Muscle of leg (tissue), 11 donors: Measurements from ENCODE around the gene RNLS. TPM values are rescaled to one million over a fixed set of nuclear protein-coding genes. Genes with fewer than 3 reads are reported as not detected.
A peak's percentile ranks its signal among the peaks of the same experiment; 100 is the strongest.

Experiments used
- DNase-seq: peaks from one replicate; pipeline ENCODE4 v3.0.0; 2013
- H3K27ac ChIP-seq: one replicate; pipeline ENCODE4 v1.5.1; 2013; ENCODE audit warnings: mild to moderate bottlenecking, low read length, control low read depth
- H3K27me3 ChIP-seq: one replicate; pipeline ENCODE4 v1.6.1; 2013; ENCODE audit warnings: low read length; ENCODE audit not compliant: control insufficient read depth, insufficient read depth
- H3K36me3 ChIP-seq: one replicate; pipeline ENCODE4 v1.6.1; 2013; ENCODE audit warnings: low read length; ENCODE audit not compliant: control insufficient read depth, insufficient read depth
- H3K4me1 ChIP-seq: one replicate; pipeline ENCODE4 v1.6.1; 2013; ENCODE audit warnings: low read length; ENCODE audit not compliant: control insufficient read depth, insufficient read depth
- H3K4me3 ChIP-seq: one replicate; pipeline ENCODE4 v1.5.1; 2013; ENCODE audit warnings: low read length, control low read depth
- H3K9me3 ChIP-seq: replicated peaks from 2 replicates; pipeline ENCODE4 v1.6.1; 2013; ENCODE audit warnings: low read depth, low read length; ENCODE audit not compliant: control insufficient read depth
- WGBS: methylation state at CpG from one replicate; pipeline ENCODE4 v1.1.5; 2013; ENCODE audit warnings: missing lambda C conversion rate; ENCODE audit not compliant: insufficient coverage; 5-methylcytosine and 5-hydroxymethylcytosine counted together
- polyA plus RNA-seq, 8 donors: library from polyadenylated mRNA; unstranded; fragments of 120-200 nt; gene quantifications; one replicate each; pipeline versions ENCODE4 v1.2.1 to v1.2.3, GENCODE V29; 2013; ENCODE audit warnings: inconsistent platforms in 1 of 8, low replicate concordance in 1 of 8; ENCODE audit not compliant: insufficient read length in 8 of 8, insufficient read depth in 1 of 8
- total RNA-seq: library from RNA; stranded (reverse); fragments of 120-200 nt; gene quantifications from one replicate; pipeline ENCODE4 v1.2.4, GENCODE V29; 2013

The RNLS gene
- total and polyA plus RNA-seq, 9 donors: 2.0 to 4.5 (median 3.5) TPM

DNA sequence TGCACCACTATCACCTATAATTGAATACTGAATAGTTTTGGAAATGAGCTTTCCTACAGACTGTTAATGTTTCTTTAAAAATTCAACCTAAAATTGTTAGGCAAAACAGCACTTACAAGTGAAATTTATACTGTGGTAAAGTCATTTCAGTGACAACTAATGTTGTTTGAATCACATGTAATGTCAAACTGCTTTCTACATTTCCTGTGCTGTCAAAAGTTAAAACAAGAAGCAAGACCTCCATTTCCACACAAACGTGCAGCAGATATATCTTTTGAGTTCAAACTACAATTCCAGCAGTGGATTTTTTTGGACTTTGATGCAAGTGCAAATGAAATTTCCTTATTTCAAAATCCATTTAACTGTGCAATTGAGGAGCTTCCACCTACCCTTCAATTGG, 199.8 kb downstream of the RNLS start:
- WGBS: no CpG with 5 or more reads among the region's 1 CpG
- Histone ChIP-seq H3K4me1 (peaks cover 6% of the 10 kb centered on the region), H3K4me3 (no peak overlapping the region), H3K36me3 (no peaks in the 10 kb centered on the region), H3K27me3 (no peaks in the 10 kb centered on the region), H3K27ac (no peak overlapping the region), H3K9me3 (no peaks in the 10 kb centered on the region)
- DNase-seq: no peak

DNA sequence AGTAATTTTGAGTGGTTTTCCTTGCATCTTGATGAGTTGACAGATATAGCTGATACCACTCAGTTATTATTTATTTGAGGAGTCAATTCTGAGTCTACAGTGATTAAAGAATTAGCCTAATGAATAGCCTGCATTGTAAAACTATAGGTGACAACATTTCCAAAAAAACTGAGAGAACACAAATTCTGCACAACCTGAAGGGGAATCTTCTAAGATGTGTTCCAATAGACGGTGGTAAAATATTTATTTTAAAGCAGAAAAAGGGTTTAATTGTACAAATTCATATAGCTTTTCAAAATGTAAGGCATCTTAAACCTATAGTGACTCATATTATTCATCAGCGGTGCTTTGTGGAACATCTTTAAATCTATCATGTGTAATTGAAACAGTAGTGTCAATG, 200.4 kb downstream of the RNLS start:
- DNase-seq: no peak
- Histone ChIP-seq H3K36me3 (no peaks in the 10 kb centered on the region), H3K9me3 (no peaks in the 10 kb centered on the region), H3K27me3 (no peaks in the 10 kb centered on the region), H3K4me3 (no peak overlapping the region), H3K27ac (no peak overlapping the region), H3K4me1 (peaks cover 5% of the 10 kb centered on the region)
- WGBS: no CpG with 5 or more reads among the region's 2 CpGs

DNA sequence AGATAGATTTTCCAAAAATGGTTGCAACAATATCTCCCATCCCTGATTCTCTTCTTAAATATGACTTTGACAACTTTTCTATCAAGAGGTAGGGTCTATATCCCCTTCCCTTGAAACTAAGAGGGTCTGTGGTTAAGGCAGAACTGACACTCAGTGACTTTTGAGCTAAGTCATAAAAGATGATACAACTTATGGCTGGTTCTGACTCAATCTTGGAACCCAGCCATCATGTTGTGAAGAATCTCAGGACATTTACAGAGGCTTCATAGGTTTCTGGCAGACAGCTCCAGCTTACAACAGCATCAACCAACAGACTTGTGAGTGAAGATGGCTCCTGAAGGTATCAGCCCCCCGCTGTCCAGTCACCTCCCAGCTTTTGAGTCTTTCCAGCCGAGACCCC, 203.5 kb downstream of the RNLS start:
- Histone ChIP-seq H3K4me1 (no peaks in the 10 kb centered on the region), H3K36me3 (no peaks in the 10 kb centered on the region), H3K9me3 (no peaks in the 10 kb centered on the region), H3K27ac (no peak overlapping the region), H3K27me3 (no peaks in the 10 kb centered on the region), H3K4me3 (no peak overlapping the region)
- WGBS: no CpG with 5 or more reads among the region's 2 CpGs
- peak; percentile 13 for DNase-seq

DNA sequence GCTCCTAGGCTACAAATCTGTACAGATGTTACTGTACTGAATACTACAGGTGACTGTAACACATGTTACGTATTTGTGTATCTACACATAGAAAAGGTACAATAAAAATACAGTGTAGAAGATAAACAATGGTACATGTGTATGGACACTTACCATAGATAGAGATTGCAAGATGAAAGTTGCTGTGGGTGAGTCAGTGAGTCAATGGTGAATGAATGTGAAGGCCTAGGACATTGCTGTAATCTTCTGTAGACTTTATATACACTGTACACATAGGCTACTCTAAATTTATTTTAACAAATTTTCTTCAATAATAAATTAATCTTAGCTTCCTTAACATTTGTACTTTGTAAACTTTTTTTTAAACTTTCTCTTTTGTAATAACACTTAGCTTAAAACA, 205.6 kb downstream of the RNLS start:
- no peaks in the 10 kb centered on the region for H3K27me3 ChIP-seq

DNA sequence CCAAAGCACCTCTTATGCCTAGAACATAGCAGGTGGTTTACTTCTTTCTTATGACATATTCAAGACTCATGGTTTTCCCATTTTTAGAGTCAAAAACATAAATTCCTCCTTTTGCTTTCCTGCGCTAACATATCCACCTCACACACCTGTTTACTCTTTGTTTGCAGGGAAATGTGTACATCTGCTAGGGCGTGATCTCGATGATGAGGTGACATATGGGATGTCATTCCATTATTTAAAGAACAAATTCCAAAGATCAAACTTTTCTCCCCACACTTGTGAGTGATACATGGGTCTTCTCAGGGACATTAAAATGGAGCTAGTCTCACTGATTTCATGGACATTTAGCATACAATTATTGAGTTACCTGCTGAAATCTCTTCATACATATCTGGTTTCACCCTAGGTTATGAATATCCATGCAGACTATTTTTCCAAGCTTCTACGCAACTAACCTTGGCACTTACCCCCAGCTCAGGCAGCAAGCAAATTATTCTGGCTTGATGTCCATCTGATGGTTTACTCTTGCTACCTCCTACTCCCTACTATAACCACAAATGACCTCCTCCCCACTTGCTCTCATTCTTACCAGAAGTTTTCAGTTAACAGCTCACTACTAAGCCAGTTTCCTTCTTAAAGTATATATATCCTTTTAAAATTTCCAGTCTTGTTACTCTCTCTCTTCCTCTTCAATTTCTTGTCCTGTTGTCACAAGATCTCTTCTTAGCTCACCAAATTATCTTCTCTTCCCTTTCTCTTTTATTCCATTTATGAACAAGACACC, 208.5 kb downstream of the RNLS start:
- H3K4me3 ChIP-seq: no peak overlapping the region
- no peak for DNase-seq
- no peaks in the 10 kb centered on the region for H3K27me3 ChIP-seq
- 94% methylated on average over 1 of the region's 4 CpGs for WGBS
- H3K36me3 ChIP-seq: no peaks in the 10 kb centered on the region
- no peaks in the 10 kb centered on the region for H3K9me3 ChIP-seq
- H3K27ac ChIP-seq: no peak overlapping the region
- H3K4me1 ChIP-seq: no peaks in the 10 kb centered on the region

More for the DNA sequence above, 205.6 kb downstream of the RNLS start:
- no peaks in the 10 kb centered on the region for H3K36me3 ChIP-seq
- H3K4me3 ChIP-seq: no peak overlapping the region
- WGBS: no CpG with 5 or more reads among the region's 1 CpG
- no peaks in the 10 kb centered on the region for H3K4me1 ChIP-seq
- no peak overlapping the region for H3K27ac ChIP-seq
- DNase-seq: no peak
- H3K9me3 ChIP-seq: no peaks in the 10 kb centered on the region

DNA sequence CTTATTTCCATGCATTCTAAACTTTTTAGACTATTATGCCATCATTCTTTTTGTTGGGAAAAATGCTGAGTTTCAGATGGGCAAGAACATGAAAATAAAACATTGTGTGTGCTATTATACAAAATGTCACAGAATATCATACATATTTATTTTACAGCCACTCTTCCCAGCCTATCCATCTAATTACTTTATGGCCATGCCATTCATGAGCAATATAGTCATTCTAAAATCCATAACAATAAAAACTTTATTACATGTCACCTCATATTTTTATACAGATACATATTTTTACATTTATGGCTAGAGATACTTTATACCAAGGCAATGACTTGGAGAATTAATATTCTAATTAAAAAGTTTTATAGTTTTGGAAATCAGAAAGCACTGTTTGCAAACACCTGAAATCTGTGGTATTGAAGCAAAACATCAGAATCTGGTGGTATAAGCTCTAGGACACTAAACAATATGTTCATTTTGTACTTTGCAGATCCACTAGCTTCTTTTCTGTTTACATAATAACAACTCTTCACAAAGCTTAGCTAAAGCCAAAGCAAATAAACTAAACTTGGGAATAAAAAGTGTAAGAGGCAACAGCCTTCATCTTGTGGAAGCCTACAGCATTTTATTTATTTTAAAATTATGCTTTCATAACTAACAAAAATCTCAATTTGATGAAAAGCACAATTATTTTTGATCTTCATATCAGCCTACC, 210.1 kb downstream of the RNLS start:
- Histone ChIP-seq H3K27ac (no peak overlapping the region), H3K4me1 (no peaks in the 10 kb centered on the region), H3K9me3 (no peaks in the 10 kb centered on the region), H3K27me3 (no peaks in the 10 kb centered on the region), H3K36me3 (no peaks in the 10 kb centered on the region), H3K4me3 (no peak overlapping the region)
- no peak for DNase-seq

DNA sequence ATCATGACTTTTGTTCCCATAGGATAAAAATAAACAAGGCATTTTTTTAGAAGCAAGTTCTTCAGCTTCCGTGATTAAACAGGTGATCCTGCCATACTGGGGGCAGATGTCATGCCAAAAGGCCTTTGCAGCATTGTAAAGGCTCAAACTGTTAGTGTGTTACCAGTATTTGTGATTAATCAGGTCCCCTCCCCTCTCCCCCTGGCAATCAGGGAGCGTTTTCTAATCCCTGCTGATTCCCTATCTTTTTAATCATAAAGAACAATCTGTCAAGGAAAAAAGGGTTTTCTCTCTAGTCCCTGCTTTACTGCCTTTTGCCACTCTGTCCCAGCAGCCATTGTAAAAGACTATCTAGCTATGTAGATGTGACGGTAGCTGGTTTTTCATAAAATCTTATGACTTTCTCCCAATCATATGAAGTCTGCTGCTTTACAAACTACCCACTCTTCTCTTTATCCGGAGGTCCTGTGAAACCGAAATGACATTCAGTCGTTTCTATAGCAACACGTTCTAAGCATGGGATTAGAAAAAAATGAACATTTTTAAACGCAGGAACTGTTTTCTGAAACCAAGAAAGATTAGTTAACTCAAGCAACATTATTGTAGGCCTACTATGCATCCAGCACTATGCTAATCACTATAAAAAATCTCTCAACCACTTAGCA, 210.9 kb downstream of the RNLS start:
- Histone ChIP-seq H3K4me3 (no peak overlapping the region), H3K9me3 (no peaks in the 10 kb centered on the region), H3K27ac (no peak overlapping the region), H3K4me1 (no peaks in the 10 kb centered on the region), H3K27me3 (no peaks in the 10 kb centered on the region), H3K36me3 (no peaks in the 10 kb centered on the region)
- no peak for DNase-seq
- 76% methylated on average over 3 of the region's 8 CpGs for WGBS

DNA sequence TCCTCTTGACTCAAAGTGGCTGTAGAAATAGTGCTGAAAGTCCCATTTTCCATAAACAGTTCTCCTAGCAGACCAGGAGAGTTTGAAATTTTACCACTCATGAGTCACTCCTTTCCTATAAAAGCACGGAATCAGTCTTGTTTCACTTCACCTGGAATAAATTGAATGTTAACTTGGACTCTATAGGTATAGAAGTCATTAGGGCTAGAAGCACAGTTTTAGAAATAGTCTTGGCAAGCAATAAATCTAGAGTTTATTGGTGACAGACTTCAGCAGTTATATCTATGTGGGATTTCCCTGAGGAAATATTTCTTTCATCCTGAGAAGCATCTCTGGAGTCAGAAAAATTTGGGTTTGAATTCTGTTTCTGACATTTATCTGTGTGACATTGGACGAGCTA, 212.4 kb downstream of the RNLS start:
- Histone ChIP-seq H3K27ac (no peak overlapping the region), H3K4me1 (no peaks in the 10 kb centered on the region)
- WGBS: no CpG with 5 or more reads among the region's 2 CpGs

DNA sequence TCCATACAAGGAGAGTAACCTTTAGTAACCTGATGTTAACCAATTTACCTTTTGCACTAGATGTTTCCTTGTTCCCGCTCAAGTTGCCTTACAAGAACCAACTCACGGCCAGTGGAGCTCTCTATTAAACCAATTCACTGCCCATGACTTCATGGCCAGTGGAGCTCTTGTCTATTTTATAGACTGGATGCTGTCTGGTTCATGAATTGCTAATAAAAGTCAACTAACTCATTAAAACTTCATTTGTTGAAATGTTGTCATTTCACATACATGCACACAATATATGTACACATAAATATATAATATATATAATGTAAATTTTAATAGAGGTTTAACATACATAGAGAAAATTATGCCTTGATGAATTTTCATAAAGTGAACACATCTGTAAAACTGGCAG, 216.3 kb downstream of the RNLS start:
- H3K27me3 ChIP-seq: no peaks in the 10 kb centered on the region
- H3K27ac ChIP-seq: no peak overlapping the region
- no peak for DNase-seq
- H3K4me1 ChIP-seq: no peaks in the 10 kb centered on the region
- H3K9me3 ChIP-seq: no peaks in the 10 kb centered on the region
- no peaks in the 10 kb centered on the region for H3K36me3 ChIP-seq
- WGBS: no CpG with 5 or more reads among the region's 2 CpGs
- no peak overlapping the region for H3K4me3 ChIP-seq

More for the DNA sequence above, 212.4 kb downstream of the RNLS start:
- Histone ChIP-seq H3K9me3 (no peaks in the 10 kb centered on the region), H3K4me3 (no peak overlapping the region), H3K27me3 (no peaks in the 10 kb centered on the region), H3K36me3 (no peaks in the 10 kb centered on the region)
- no peak for DNase-seq

DNA sequence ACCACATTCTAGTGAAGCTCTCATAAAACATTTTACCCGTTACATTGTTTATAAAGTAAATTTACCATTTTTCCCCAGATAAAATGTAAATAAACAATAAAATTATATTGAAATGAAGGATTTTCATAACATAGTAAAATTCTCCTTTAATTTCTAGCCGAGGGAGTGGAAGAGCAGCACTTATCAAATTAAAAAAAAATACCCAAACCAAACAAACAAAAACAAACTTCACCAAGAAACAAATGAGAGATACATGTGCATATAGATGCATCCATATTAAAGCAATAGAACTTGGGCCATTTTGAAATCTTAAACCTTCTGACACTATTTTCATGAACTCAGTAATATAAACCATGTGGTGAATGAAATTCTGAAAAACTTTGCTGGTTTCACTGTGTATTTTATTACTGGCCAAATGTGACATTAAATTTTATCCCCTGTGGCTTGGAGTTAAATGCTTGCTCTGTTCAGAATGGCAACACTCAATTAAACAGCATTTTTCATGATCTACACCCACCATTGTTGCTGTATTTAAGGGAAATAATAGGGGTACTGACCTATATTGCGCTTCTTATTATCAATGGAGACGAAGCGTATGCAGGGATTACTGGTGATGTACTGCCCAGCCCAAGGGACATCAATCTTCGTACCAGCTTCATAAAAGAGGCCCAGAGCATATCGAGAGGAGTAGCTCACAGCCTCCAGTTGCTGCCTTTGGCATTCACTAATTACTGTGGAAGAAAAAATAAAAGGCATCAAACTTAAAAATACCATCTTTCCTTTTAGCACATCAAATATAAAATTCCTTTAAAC, 220.9 kb downstream of the RNLS start:
- Histone ChIP-seq H3K27me3 (no peaks in the 10 kb centered on the region), H3K4me3 (no peak overlapping the region), H3K27ac (no peak overlapping the region), H3K4me1 (no peaks in the 10 kb centered on the region), H3K36me3 (no peaks in the 10 kb centered on the region), H3K9me3 (no peaks in the 10 kb centered on the region)
- WGBS: 100% methylated on average over 1 of the region's 7 CpGs
- no peak for DNase-seq
